NCI-H1048 (cell line): ENCODE results near the gene TMEM69.
"Not testable (repeated sequence)": the region's sequence is repeated elsewhere in the genome, so short reads cannot be mapped to it uniquely, and the experiment has no call there.

Experiments
- DNase-seq: peaks from one replicate; lab custom pipeline; 2025; lab: John Stamatoyannopoulos, UW

Gene TMEM69, protein sequence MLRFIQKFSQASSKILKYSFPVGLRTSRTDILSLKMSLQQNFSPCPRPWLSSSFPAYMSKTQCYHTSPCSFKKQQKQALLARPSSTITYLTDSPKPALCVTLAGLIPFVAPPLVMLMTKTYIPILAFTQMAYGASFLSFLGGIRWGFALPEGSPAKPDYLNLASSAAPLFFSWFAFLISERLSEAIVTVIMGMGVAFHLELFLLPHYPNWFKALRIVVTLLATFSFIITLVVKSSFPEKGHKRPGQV

GRCh38 chr1:45687754-45688740 lies at the start of gene TMEM69:
Gene TMEM69 (plus strand): TSS chr1:45688181. CDS start chr1:45691069, 2,888 bp downstream.
- peak; percentile 47 for DNase-seq

GRCh38 chr1:45640293-45640692 lies 47.7 kb upstream of the TMEM69 start:
- DNase-seq: no peak

GRCh38 chr1:45643321-45643720 lies 44.7 kb upstream of the TMEM69 start:
- DNase-seq: no peak

DNA sequence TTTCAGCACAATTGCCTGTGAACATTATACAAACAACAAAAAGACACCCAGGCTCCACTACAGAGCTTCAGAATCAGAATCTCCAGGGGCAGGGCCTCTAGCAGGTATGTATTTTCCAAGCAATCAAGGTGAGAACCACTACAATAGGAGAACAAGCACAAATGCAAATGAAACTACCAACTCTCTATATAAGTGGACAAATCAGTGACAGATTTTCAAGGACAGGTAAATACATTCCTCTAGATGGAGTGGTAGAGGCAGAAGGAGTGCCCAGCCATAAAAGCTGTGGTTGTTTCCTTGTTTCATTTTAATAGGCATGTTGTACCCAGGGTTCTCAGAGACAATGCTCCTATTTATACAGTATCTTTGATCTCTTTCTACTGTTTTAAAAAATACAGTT lies 44.0 kb upstream of the TMEM69 start:
- DNase-seq: no peak

DNA sequence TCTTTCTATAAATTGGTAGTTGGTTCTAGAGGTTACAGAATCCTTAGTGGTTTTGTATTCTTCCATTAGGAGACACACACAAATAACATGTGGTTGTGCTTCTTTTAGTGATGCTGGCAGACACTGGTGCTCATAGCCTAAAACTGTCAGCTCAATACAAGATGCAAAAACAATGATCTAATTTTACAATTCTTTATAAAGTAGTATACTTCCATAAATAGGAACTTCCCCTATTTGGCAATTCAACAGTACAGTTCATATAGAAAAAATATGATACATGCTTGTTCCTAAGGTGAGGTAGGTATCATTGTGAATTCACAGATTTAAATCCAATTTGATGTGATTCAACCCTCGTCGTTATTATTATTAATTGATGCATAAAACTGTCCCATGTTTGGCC lies 43.3 kb upstream of the TMEM69 start:
- DNase-seq: no peak

DNA sequence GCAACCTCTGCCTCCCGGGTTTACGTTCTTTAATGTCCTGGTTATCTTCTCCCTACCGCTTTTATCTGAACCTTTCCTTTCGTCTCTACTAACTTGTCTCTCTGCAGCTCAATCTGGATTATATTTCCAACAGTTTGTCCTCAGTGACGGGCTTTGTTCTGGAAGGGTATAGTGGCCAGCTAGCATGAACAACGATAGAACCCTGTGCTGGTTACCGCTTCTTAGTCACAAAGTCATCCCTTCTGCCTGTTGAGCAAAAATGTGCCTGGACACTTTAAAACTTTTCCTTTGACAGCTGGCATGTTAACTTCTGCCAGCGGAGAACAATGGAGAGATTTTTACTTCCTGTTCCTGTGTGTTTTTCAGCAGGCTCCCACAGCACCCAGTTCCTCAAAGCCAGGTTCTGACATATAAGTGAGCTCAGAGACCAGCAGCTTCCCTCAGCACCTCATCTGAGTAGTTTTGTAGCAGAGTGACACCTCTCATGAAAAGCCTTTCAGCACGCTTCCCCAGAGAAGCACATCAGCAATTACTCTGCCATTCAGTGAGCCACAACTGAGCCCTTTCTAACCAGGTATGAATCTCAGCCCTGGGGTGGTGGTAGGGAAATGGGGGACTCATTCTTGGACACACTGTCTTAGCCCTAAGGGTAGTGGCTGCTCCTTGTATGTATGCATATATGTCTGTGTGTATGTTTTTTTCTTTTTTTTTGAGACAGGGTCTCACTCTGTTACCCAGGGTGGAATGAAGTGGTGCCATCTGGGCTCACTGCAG lies 40.5 kb upstream of the TMEM69 start:
- no peak for DNase-seq

- no peak for DNase-seq
These were observed 33.3 kb upstream of the TMEM69 start for GRCh38 chr1:45654540-45655280.

- DNase-seq: no peak
These were observed 31.3 kb upstream of the TMEM69 start for GRCh38 chr1:45656573-45657226.

DNA sequence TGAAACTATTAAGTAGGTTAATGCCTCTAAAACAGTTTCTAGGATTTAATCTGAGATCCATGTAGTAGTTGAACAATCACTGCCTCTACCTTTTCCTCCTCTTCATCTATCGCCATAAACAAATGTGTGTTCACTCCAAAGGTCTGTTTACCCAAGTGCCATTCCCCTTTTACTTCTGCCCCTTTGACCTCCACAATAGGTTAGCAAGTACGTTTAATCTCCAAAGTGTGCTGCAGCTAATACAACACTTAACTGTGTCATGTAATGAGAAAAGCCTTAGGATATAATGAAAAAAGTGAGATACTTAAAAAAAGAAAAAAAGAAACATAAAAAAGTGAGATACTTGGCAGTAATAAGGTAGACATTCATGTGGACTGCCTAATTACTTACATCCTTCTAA lies 29.8 kb upstream of the TMEM69 start:
- no peak for DNase-seq

DNA sequence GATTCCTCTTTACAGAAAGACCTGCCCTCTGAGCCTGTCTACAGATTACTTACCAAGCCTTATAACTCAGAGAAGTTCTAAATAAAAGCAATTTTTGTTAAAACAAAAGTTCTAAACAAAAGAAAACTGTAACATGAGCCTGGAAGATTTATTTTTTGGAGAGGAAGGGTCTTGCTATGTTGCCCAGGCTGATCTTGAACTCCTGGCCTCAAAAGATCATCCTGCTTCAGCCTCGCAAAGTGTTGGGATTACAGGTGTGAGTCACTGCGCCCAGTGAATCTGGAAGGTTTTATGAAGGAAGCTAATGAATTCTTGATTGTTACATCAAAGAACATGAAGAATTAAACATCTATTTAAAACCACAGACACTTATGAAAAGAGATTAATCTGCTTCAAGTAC lies 28.8 kb upstream of the TMEM69 start:
- no peak for DNase-seq

DNA sequence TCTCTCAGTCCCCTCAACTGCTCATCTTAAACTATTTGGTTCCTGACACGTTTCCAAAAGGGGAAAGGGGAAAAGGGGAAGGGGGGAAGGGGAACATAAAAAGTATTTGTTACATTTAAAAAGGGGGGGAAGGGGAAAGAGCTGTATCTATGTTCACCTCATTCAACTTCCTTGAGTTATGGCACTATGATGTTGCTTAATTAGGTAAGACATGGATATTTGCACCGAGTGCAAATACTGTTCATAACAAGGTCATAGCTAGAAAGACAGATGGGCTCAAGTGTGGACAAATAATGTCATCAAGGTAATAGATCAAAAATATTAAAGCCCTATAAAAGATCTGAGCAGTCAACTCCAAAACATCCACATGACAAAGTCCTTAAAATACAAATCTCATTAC lies 27.6 kb upstream of the TMEM69 start:
- DNase-seq: no peak

- no peak for DNase-seq
These were observed 21.1 kb upstream of the TMEM69 start for GRCh38 chr1:45666836-45667235.

DNA sequence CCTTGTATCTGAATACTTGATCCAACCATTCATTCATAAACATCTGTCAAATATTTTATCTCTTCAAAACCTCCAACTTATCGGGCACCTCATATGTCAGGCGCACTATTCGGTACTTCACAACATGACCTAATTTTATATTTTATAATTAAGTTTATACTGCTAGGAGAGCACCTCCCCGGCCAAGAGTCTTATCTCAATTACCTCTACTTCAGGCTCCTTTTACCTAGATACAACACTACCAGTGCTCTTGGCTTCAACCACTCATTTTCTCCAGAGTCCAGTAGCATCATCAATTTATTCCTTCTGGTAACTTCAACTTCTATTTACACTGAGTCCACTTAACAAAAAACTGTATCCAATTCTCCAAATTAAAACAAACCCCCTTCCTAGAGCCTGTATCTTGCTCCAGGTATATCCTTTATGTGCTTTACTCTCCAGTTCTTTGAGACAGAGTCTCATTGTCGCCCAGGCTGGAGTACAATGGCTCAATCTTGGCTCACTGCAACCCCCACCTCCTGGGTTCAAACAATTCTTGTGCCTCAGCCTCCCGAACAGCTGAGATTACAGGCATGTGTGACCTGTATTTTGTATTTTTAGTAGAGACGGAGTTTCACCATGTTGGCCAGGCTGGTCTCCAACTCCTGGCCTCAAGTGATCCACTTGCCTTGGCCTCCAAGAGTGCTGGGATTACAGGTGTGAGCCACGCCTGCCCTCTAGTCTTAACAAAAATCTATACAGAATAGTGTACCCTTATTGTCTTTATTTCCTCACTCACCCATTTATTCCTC lies 20.5 kb upstream of the TMEM69 start:
- DNase-seq: no peak

DNA sequence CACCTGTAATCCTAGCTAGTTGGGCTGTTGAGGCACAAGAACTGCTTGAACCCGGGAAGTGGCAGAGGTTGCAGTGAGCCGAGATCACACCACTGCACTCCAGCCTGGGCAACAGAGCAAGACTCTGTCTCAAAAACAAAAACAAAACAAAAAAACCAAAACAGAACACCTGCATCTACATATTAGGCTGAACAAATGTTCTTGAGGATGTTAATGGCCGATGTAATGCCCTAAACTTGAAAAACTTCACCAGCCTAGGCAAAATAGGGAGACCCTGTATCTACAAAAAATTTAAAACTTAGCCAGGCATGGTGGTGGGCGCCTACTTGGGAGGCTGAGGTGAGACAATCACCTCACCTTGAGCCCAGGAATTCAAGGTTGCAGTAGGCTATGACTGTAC lies 19.5 kb upstream of the TMEM69 start:
- no peak for DNase-seq

- DNase-seq: no peak
These were observed 18.6 kb upstream of the TMEM69 start for GRCh38 chr1:45669379-45669778.

GRCh38 chr1:45669859-45670655 lies 17.9 kb upstream of the TMEM69 start:
- DNase-seq: no peak

DNA sequence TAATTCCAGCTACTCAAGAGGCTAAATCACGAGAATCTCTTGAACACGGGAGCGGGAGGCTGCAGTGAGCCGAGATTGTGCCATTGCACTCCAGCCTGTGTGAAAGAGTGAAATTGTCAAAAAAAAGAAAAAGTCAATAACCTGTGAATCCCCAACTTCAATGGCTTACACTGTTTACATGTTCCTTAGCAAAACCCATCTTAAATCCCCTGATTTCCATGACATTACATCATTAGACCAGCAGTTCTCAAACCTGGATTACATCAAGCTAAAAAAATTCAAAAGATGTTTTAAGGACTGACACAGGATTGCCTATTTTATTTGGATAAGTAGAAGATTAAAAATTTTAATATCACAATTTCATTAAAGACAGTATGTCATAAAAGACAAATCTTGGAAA lies 14.0 kb upstream of the TMEM69 start:
- DNase-seq: no peak

- no peak for DNase-seq
These were observed 13.5 kb upstream of the TMEM69 start for GRCh38 chr1:45674478-45674877.

DNA sequence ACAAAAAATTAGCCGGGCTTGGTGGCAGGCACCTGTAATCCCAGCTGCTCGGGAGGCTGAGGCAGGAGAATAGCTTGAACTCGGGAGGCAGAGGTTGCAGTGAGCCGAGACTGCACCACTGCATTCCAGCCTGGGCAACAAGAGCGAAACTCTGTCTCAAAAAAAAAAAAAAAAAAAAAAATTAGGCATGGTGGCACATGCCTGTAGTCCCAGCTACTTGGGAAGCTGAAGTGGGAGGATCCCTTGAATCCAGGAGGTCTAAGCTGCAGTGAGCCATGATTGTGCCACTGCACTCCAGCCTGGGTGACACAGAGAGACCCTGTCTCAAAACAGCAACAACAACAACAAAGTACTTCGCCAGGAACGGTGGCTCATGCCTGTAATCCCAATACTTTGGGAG lies 11.4 kb upstream of the TMEM69 start:
- not testable (repeated sequence) for DNase-seq
